ENCODE data around the gene AGR2.

The AGR2 gene

DNA sequence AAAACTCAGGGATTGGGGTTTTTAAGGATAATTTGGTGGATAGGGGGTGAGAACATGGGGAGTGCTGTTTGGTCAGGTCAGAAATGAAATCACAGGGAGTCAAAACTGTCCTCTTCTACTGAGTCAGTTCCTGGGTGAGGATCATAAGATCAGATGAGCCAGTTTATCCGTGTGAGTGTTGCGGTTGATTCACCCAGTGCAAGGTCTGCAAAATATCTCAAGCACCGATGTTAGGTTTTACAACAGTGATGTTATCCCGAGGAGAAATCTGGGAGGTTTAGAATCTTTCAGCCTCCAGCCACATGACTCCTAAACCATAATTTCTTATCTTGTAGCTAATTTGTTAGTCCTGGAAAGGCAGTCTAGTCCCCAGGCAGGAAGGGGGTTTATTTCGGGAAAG, 31.7 kb upstream of the AGR2 start:
- no peaks in the 10 kb centered on the region for H3K36me3 Mint-ChIP-seq (ENCODE audit: low read depth)
- intact Hi-C loops (cut with micrococcal nuclease) = no loop called here
- H3K27me3 Mint-ChIP-seq = no peaks in the 10 kb centered on the region
- H3K9me3 Mint-ChIP-seq = no peaks in the 10 kb centered on the region
- no peak overlapping the region for H3K27ac Mint-ChIP-seq
- no peak overlapping the region for H3K4me3 Mint-ChIP-seq
- H3K4me1 Mint-ChIP-seq (ENCODE audit: low read depth) = no peaks in the 10 kb centered on the region

GRCh38 chr7:16833373-16833772, 28.6 kb upstream of the AGR2 start:
- Mint-ChIP-seq H3K27me3 (no peaks in the 10 kb centered on the region), H3K9me3 (peaks cover 9% of the 10 kb centered on the region), H3K27ac (no peak overlapping the region), H3K36me3 (ENCODE audit: low read depth) (no peaks in the 10 kb centered on the region), H3K4me1 (ENCODE audit: low read depth) (no peaks in the 10 kb centered on the region), H3K4me3 (no peak overlapping the region)
- intact Hi-C loops (cut with micrococcal nuclease) = no loop called here

DNA sequence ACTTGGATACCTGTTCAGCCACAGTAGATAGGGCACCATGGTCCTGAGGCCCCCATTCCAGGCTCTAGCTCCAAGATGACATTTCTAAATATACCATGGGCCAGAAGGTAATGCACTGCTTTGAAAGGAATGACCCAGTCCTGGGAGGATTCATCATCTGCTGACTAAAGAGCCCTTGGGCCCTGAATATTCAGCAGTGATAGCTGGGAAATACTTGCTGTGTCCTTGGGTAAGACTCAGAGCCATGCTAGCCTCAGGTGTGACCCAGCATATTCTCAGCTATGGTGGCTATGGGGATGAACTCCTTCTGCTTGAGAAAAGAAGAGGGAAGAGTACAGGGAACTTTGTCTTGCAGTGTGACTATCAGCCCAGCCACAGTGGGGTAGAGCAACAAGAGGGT, 21.3 kb upstream of the AGR2 start:
- no peak overlapping the region for H3K4me3 Mint-ChIP-seq
- peaks cover 9% of the 10 kb centered on the region for H3K9me3 Mint-ChIP-seq
- no peaks in the 10 kb centered on the region for H3K27me3 Mint-ChIP-seq
- intact Hi-C loops (cut with micrococcal nuclease) = no loop called here
- H3K36me3 Mint-ChIP-seq (ENCODE audit: low read depth) = no peaks in the 10 kb centered on the region
- no peak overlapping the region for H3K27ac Mint-ChIP-seq
- H3K4me1 Mint-ChIP-seq (ENCODE audit: low read depth) = no peaks in the 10 kb centered on the region

DNA sequence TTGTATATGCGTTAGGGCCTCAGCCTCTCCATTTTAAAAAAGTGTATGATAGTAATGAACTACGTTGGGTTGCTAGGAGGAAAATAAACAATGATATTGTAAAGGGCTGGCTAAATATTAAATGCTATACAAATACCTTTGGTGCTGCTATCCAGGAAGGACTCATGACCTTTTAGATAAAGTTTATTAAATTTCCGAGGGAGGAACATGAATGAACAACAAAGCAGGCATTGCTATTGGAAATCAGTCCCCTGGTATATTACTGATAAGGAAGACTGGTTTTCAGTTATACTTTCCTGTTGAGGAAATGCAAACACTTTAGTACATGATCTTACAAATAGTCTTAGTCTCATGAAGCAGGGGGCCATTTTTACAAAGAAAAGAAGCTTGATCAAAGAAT, 17.2 kb upstream of the AGR2 start:
- intact Hi-C loops (cut with micrococcal nuclease) = no loop called here
- no peak overlapping the region for H3K4me3 Mint-ChIP-seq
- H3K36me3 Mint-ChIP-seq (ENCODE audit: low read depth) = no peaks in the 10 kb centered on the region
- peaks cover under 1% of the 10 kb centered on the region for H3K4me1 Mint-ChIP-seq (ENCODE audit: low read depth)
- no peak overlapping the region for H3K27ac Mint-ChIP-seq
- H3K27me3 Mint-ChIP-seq = no peaks in the 10 kb centered on the region
- H3K9me3 Mint-ChIP-seq = no peaks in the 10 kb centered on the region

- intact Hi-C loops (cut with micrococcal nuclease) = no loop called here
- H3K36me3 Mint-ChIP-seq (ENCODE audit: low read depth) = no peaks in the 10 kb centered on the region
- H3K27me3 Mint-ChIP-seq = no peaks in the 10 kb centered on the region
- H3K9me3 Mint-ChIP-seq = no peaks in the 10 kb centered on the region
- no peak overlapping the region for H3K4me3 Mint-ChIP-seq
- H3K4me1 Mint-ChIP-seq (ENCODE audit: low read depth) = peaks cover 16% of the 10 kb centered on the region
- H3K27ac Mint-ChIP-seq = no peak overlapping the region
These were observed 13.9 kb upstream of the AGR2 start for GRCh38 chr7:16818732-16819131.

DNA sequence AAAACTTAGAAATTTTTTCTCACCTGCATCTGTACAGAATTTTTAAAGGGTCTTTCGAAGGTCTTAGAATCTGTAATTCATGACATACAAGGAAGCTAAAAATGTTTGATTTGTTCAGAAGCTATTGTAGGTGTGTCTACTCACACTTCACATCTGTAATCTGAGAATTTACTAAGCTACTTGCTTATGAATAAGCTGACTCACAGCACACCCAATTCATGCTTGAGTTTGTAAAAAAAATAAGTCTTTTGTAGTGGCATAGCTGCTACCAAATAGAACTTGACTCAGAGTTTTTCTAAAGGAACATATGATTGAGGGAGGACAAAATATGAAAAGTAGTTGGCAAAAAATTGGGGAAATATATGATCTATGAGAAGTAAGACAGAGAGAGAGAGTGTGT, 12.7 kb upstream of the AGR2 start:
- H3K4me3 Mint-ChIP-seq = no peak overlapping the region
- peaks cover 16% of the 10 kb centered on the region for H3K4me1 Mint-ChIP-seq (ENCODE audit: low read depth)
- no peaks in the 10 kb centered on the region for H3K36me3 Mint-ChIP-seq (ENCODE audit: low read depth)
- H3K27ac Mint-ChIP-seq = no peak overlapping the region
- H3K27me3 Mint-ChIP-seq = no peaks in the 10 kb centered on the region
- no peaks in the 10 kb centered on the region for H3K9me3 Mint-ChIP-seq
- intact Hi-C loops (cut with micrococcal nuclease) = no loop called here

DNA sequence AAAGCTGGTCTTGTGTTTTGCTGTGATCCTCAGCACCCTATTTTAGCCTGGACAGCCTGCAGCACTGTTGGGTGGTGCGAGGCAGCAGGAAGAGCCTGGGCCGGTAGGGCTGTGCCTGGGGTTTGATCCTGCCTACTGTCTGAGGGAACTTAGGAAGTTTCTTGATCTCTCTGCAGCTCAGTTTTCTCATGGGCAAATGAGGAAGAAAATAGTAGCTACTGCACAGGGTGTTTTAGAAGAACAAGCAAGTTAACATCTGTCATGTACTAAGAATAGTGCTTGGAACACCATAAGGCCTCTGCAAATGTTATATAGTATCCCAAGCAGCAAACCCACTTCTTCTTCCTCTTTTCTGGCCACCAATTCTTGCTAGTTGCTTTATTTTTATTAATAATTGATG, 12.0 kb upstream of the AGR2 start:
- Mint-ChIP-seq H3K4me3 (peak overlapping the region; percentile 4), H3K27me3 (no peaks in the 10 kb centered on the region), H3K9me3 (no peaks in the 10 kb centered on the region), H3K27ac (no peak overlapping the region), H3K4me1 (ENCODE audit: low read depth) (peaks cover 16% of the 10 kb centered on the region), H3K36me3 (ENCODE audit: low read depth) (no peaks in the 10 kb centered on the region)
- intact Hi-C loops (cut with micrococcal nuclease) = no loop called here

DNA sequence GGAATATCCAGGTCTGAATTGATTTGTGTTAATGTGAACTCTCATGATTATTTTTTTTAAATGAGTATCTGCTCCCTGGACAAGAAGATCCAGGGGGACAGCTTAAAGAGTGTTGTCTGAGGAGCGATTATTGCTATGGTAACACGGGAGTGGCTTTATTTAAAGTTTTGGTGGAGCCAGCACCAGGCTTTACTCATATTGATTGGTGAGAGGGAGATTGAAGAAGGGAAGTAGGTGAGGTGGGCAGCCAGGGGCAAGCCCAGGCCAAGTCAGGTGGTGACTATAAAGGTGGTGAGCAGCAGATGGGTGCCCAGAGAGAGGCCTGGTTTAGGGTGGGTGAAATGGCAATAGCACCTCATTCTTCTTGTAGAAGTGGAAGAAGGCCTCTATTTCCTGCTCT, 10.2 kb upstream of the AGR2 start:
- Mint-ChIP-seq H3K4me1 (ENCODE audit: low read depth) (peaks cover 16% of the 10 kb centered on the region), H3K27ac (no peak overlapping the region), H3K9me3 (no peaks in the 10 kb centered on the region), H3K36me3 (ENCODE audit: low read depth) (no peaks in the 10 kb centered on the region), H3K4me3 (no peak overlapping the region), H3K27me3 (no peaks in the 10 kb centered on the region)
- intact Hi-C loops (cut with micrococcal nuclease) = no loop called here

GRCh38 chr7:16813232-16813616, 8.4 kb upstream of the AGR2 start:
- intact Hi-C loops (cut with micrococcal nuclease) = no loop called here
- Mint-ChIP-seq H3K4me1 (ENCODE audit: low read depth) (peaks cover 16% of the 10 kb centered on the region), H3K9me3 (no peaks in the 10 kb centered on the region), H3K36me3 (ENCODE audit: low read depth) (no peaks in the 10 kb centered on the region), H3K4me3 (no peak overlapping the region), H3K27me3 (no peaks in the 10 kb centered on the region), H3K27ac (no peak overlapping the region)

- peaks cover 16% of the 10 kb centered on the region for H3K4me1 Mint-ChIP-seq (ENCODE audit: low read depth)
- no peaks in the 10 kb centered on the region for H3K36me3 Mint-ChIP-seq (ENCODE audit: low read depth)
- no peak overlapping the region for H3K27ac Mint-ChIP-seq
- no peak overlapping the region for H3K4me3 Mint-ChIP-seq
- no peaks in the 10 kb centered on the region for H3K27me3 Mint-ChIP-seq
- intact Hi-C loops (cut with micrococcal nuclease) = no loop called here
- H3K9me3 Mint-ChIP-seq = no peaks in the 10 kb centered on the region
These were observed 7.9 kb upstream of the AGR2 start for GRCh38 chr7:16812542-16813231.

GRCh38 chr7:16811551-16811950, 6.8 kb upstream of the AGR2 start:
- intact Hi-C loops (cut with micrococcal nuclease) = no loop called here
- Mint-ChIP-seq H3K4me1 (ENCODE audit: low read depth) (peaks cover 11% of the 10 kb centered on the region), H3K9me3 (no peaks in the 10 kb centered on the region), H3K36me3 (ENCODE audit: low read depth) (no peaks in the 10 kb centered on the region), H3K4me3 (no peak overlapping the region), H3K27ac (no peak overlapping the region), H3K27me3 (no peaks in the 10 kb centered on the region)

- H3K36me3 Mint-ChIP-seq (ENCODE audit: low read depth) = no peaks in the 10 kb centered on the region
- H3K27me3 Mint-ChIP-seq = no peaks in the 10 kb centered on the region
- no peaks in the 10 kb centered on the region for H3K9me3 Mint-ChIP-seq
- no peak overlapping the region for H3K4me3 Mint-ChIP-seq
- no peak overlapping the region for H3K27ac Mint-ChIP-seq
- intact Hi-C loops (cut with micrococcal nuclease) = no loop called here
- peaks cover under 1% of the 10 kb centered on the region for H3K4me1 Mint-ChIP-seq (ENCODE audit: low read depth)
These were observed 5.8 kb upstream of the AGR2 start for GRCh38 chr7:16810573-16810972.

GRCh38 chr7:16810112-16810511, 5.3 kb upstream of the AGR2 start:
- Mint-ChIP-seq H3K27ac (no peak overlapping the region), H3K9me3 (no peaks in the 10 kb centered on the region), H3K27me3 (no peaks in the 10 kb centered on the region), H3K4me1 (ENCODE audit: low read depth) (no peaks in the 10 kb centered on the region), H3K4me3 (no peak overlapping the region), H3K36me3 (ENCODE audit: low read depth) (no peaks in the 10 kb centered on the region)
- intact Hi-C loops (cut with micrococcal nuclease) = no loop called here

DNA sequence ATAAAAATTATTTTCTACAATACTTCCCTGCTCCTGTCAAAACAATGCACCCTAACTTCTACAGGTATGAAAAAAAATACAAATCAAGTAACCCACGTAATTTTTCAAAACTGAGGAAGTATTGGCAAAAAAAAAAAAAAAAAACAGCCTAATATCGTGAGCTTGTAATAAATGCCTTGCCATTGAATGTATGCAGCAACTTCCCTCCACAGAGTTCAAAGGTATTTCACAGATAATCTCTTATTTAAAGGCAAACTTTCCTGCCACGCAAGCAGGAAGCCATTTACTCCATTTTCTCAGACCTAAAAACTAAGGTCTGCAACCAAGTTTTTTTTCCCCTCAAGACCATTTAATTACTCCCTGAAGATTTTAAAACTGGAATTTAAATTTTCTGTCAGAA, 642 bp upstream of the AGR2 start:
- Mint-ChIP-seq H3K27ac (no peak overlapping the region), H3K4me1 (ENCODE audit: low read depth) (no peaks in the 10 kb centered on the region), H3K9me3 (no peaks in the 10 kb centered on the region), H3K4me3 (no peak overlapping the region), H3K27me3 (no peaks in the 10 kb centered on the region), H3K36me3 (ENCODE audit: low read depth) (no peaks in the 10 kb centered on the region)
- intact Hi-C loops (cut with micrococcal nuclease) = no loop called here

DNA sequence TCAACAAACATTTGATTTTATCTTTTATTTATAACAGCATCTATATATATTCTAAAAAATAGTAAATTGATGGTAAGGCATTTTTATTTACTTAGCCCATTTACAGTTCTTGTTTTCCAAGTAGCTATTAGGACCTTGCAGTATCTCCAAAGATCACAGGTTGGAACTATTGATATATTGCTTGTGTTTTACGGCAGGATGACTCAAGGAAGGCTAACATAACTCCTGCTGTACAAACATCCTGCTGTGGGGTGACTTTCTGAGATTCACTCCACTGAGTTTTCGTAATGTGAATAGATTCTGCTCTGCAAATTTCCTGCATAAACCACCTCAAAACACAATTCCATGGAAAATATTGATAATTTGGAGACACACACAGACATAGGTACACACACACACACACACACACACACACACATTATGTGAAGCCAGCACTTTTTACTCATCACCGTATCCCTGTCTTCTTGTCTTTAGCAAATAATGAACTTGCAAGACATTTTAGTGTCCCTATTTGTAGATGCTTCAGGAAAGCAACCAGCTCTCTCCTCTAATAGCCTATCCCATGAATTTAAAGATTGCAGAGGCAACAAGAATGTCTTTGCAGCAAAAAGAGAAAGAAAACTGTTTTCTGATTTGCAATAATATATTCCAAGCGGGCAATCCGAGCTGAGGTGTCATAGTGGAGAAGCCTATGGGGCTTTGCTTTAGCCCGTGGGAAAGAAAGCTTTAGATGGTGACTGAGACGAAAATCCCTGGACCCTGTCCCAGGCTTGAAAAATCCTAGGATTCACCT, 722 bp downstream of the AGR2 start:
- Mint-ChIP-seq H3K4me3 (no peak overlapping the region), H3K9me3 (no peaks in the 10 kb centered on the region), H3K27me3 (no peaks in the 10 kb centered on the region), H3K4me1 (ENCODE audit: low read depth) (no peaks in the 10 kb centered on the region), H3K27ac (no peak overlapping the region), H3K36me3 (ENCODE audit: low read depth) (no peaks in the 10 kb centered on the region)
- intact Hi-C loops (cut with micrococcal nuclease) = no loop called here
